ENCODE data around the gene ACVR1B.

DNA sequence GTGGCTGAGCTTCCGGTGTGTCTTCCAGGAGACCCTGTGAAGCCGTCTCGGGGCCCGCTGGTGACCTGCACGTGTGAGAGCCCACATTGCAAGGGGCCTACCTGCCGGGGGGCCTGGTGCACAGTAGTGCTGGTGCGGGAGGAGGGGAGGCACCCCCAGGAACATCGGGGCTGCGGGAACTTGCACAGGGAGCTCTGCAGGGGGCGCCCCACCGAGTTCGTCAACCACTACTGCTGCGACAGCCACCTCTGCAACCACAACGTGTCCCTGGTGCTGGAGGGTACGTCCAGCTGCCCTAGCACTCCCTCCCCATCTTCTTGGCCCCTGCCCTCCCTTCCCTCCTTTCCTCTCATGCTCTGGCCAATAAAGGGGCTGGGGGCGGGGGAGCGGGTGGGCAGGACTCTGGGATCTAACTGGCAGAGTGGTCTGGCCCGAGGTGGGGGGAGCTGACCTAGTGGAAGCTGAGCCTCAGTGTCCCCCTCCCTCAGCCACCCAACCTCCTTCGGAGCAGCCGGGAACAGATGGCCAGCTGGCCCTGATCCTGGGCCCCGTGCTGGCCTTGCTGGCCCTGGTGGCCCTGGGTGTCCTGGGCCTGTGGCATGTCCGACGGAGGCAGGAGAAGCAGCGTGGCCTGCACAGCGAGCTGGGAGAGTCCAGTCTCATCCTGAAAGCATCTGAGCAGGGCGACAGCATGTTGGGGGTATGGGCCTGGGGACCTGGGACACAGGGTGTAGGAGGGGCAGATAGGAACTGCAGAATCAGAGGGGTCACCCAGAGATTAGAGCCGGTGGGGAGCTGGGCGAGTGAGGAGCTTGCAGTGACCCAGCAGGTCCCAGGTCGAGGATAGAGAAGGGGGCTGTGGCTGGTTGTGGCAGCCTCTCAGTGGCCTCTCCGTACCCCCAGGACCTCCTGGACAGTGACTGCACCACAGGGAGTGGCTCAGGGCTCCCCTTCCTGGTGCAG, 38.1 kb upstream of the ACVR1B start:
- no peak for TF ChIP-seq JUNB (CRISPR knock-in tag; conservative IDR thresholded peaks at IDR 0.05)
- TF ChIP-seq KAT8 (IDR thresholded peaks at IDR 0.05; ENCODE audit: low read depth), result no peak
- TF ChIP-seq SP2 (IDR thresholded peaks at IDR 0.05; ENCODE audit: extremely low read depth, low read depth, low read length, poor library complexity, severe bottlenecking), result no peak
